ENCODE results near the gene TMEM233. TPM values are rescaled to one million over a fixed set of nuclear protein-coding genes. Genes with fewer than 3 reads are reported as not detected.

TMEM233 gene
- total and polyA plus RNA-seq, 2 of the 8 experiments (the other 6 are each of a cell fraction or from before 2014, with no cell fraction given) = 0.09 TPM

DNA sequence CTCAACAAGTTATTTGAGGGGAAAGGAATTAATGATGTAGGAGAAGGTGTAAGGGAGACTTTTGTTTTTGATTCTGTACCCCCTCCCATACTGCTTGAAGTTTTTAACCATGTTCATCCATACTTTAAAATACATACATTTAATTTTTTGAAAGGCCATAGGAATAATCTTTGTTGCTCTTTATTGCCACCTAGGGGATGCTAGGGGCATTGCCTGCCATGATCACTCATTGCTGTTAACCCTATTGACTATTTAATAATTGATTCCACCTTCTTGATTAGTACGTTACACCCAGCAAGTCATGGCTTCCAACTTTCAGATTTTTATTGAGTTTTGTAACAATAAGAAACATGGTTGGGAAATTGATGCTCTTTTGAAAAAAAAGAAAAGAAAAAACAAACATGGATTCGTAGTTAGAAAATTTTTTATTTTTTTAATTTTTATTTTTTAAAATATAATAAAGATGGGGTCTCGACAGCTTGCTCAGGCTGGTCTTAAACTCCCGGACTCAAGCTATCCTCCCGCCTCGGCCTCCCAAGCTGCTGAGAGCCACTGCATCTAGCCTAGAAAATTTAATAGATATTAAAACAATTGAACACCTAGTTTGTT is 65.8 kb downstream of the TMEM233 start:
- H3K9me3 ChIP-seq (ENCODE audit: insufficient read depth in 2 of 2, low read depth in 1 of 2, low read length in 1 of 2) = no peaks in the 10 kb centered on the region; a peak in 1 of 4 replicates
- no peaks in the 10 kb centered on the region for H3K4me1 ChIP-seq (replicated peaks in 1 of 4; ENCODE audit: control insufficient read depth in 3 of 4, insufficient read depth in 4 of 4, low read length in 3 of 4)
- no peak overlapping the region for H3K4me2 ChIP-seq (ENCODE audit: insufficient read depth in 1 of 2, low read depth in 2 of 2, low read length in 2 of 2)
- H2BK20ac ChIP-seq (ENCODE audit: low read length) = no peak overlapping the region
- no peak overlapping the region for H3K4ac ChIP-seq (replicated peaks; ENCODE audit: insufficient read length, low read depth, low read length)
- H3K23me2 ChIP-seq (ENCODE audit: low read depth, low read length) = no peaks in the 10 kb centered on the region
- no peaks in the 10 kb centered on the region for H3K79me1 ChIP-seq (ENCODE audit: low read depth, low read length)
- no peak overlapping the region for H3K18ac ChIP-seq (ENCODE audit: extremely low read depth, low read length)
- H3K4me3 ChIP-seq (ENCODE audit: extremely low read depth in 1 of 4, insufficient read depth in 2 of 4, low read depth in 3 of 4, low read length in 4 of 4) = no peak overlapping the region
- no peak overlapping the region for H4K5ac ChIP-seq (ENCODE audit: insufficient read length, low read depth, low read length)
- H3K14ac ChIP-seq (ENCODE audit: insufficient read length) = no peak overlapping the region
- H2BK120ac ChIP-seq (replicated peaks; ENCODE audit: low read depth, low read length) = no peak overlapping the region
- H3K79me2 ChIP-seq (ENCODE audit: control insufficient read depth in 1 of 2, insufficient read depth in 2 of 2, low read length in 2 of 2) = no peaks in the 10 kb centered on the region
- H3K56ac ChIP-seq (replicated peaks; ENCODE audit: insufficient read length, low read depth, low read length) = no peak overlapping the region
- H2BK12ac ChIP-seq (ENCODE audit: low read depth, low read length) = no peak overlapping the region
- no peak overlapping the region for H4K91ac ChIP-seq (replicated peaks; ENCODE audit: insufficient read length, low read length)
- no peaks in the 10 kb centered on the region for H4K20me1 ChIP-seq (replicated peaks in 1 of 2; ENCODE audit: control insufficient read depth in 1 of 2, insufficient read depth in 2 of 2, low read length in 2 of 2)
- no peak overlapping the region for H3K27ac ChIP-seq (ENCODE audit: low read depth, low read length)
- no peak overlapping the region for H2AK5ac ChIP-seq (ENCODE audit: low read depth, low read length)
- TF ChIP-seq RAD21 (IDR thresholded peaks at IDR 0.05 in 1 of 2, conservative IDR thresholded peaks at IDR 0.05 in 1 of 2; ENCODE audit: low read depth in 2 of 2, low read length in 2 of 2) = peak; percentile 34 to 39
- TF ChIP-seq, protein P1, sequence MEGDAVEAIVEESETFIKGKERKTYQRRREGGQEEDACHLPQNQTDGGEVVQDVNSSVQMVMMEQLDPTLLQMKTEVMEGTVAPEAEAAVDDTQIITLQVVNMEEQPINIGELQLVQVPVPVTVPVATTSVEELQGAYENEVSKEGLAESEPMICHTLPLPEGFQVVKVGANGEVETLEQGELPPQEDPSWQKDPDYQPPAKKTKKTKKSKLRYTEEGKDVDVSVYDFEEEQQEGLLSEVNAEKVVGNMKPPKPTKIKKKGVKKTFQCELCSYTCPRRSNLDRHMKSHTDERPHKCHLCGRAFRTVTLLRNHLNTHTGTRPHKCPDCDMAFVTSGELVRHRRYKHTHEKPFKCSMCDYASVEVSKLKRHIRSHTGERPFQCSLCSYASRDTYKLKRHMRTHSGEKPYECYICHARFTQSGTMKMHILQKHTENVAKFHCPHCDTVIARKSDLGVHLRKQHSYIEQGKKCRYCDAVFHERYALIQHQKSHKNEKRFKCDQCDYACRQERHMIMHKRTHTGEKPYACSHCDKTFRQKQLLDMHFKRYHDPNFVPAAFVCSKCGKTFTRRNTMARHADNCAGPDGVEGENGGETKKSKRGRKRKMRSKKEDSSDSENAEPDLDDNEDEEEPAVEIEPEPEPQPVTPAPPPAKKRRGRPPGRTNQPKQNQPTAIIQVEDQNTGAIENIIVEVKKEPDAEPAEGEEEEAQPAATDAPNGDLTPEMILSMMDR (IDR thresholded peaks at IDR 0.05; ENCODE audit: control extremely low read depth in 1 of 3, insufficient read depth in 1 of 3, low read depth in 1 of 3, low read length in 3 of 3) = peak in 2 of 3 experiments; percentile 41 to 71; a peak in 2 of 4 replicates
- TF ChIP-seq SRF (IDR thresholded peaks at IDR 0.05; ENCODE audit: low read depth, low read length) = no peak
- WGBS, 2 experiments (ENCODE audit: extremely low coverage in 1 of 2, insufficient coverage in 1 of 2, insufficient read length in 1 of 2, insufficient replicate concordance in 2 of 2, low coverage in 1 of 2, low lambda C conversion rate in 2 of 2, missing lambda C conversion rate in 1 of 2) = 69% methylated on average over 6 of the region's 6 CpGs; no CpG with 5 or more reads in 1 of the 2 experiments
- H2AFZ ChIP-seq (ENCODE audit: low read length) = no peak overlapping the region
- no peak overlapping the region for H3K9ac ChIP-seq (replicated peaks in 1 of 4; ENCODE audit: extremely low read depth in 1 of 4, low read depth in 3 of 4, low read length in 3 of 4)
- CTCF ChIA-PET (ENCODE audit: partially characterized antibody) = interaction anchor here (0.6 to 2.6 kb wide), 10 partner anchors 8 to 471 kb away, joined by 3 to 19 read pairs (median 4); partner anchors contain the start of gene PRKAB1
- DNase-seq (ENCODE audit: low read depth in 1 of 2, low spot score in 2 of 2) (no peak), FAIRE-seq (no peak)
- H3K27me3 ChIP-seq (replicated peaks in 1 of 4; ENCODE audit: control insufficient read depth in 3 of 4, extremely low read depth in 1 of 4, insufficient read depth in 3 of 4, low read length in 3 of 4) = no peaks in the 10 kb centered on the region; a peak in 1 of 7 replicates
- H2BK5ac ChIP-seq (ENCODE audit: low read depth, low read length) = no peak overlapping the region
- H3K23ac ChIP-seq (ENCODE audit: insufficient read length) = no peak overlapping the region
- POLR2A ChIA-PET (ENCODE audit: partially characterized antibody) = interaction anchor here (0.7 to 2.6 kb wide), 2 partner anchors 8 to 261 kb away, joined by 3 to 7 read pairs; partner anchors contain the start of gene PRKAB1
- H4K8ac ChIP-seq (ENCODE audit: extremely low read depth, insufficient read depth, low read length) = no peak overlapping the region
- H2BK15ac ChIP-seq (ENCODE audit: low read length) = no peak overlapping the region
- no peaks in the 10 kb centered on the region for H3K36me3 ChIP-seq (ENCODE audit: control insufficient read depth in 2 of 4, insufficient read depth in 4 of 4, low read length in 3 of 4)
